ENCODE measurements around the gene TAS2R60.

TAS2R60 gene, protein sequence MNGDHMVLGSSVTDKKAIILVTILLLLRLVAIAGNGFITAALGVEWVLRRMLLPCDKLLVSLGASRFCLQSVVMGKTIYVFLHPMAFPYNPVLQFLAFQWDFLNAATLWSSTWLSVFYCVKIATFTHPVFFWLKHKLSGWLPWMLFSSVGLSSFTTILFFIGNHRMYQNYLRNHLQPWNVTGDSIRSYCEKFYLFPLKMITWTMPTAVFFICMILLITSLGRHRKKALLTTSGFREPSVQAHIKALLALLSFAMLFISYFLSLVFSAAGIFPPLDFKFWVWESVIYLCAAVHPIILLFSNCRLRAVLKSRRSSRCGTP

DNA sequence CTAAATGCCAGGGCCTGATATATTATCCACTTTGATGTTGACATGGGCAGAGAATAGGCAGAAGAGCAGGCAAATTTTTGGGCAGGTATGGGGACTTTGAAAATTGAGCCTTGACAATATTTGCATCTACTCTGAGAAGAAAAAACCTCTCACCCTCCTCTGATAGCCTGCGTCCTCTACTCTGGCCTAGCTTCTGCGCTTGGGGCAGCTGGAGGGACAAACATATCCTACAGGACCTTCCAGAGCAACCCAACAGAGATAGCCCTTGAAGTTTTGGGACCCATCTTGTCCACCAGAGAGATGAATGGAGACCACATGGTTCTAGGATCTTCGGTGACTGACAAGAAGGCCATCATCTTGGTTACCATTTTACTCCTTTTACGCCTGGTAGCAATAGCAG is at the start of gene TAS2R60:
Gene TAS2R60, plus strand, starts transcription at position 301 of the 400 bp plus-strand sequence. Its CDS starts 0 bp downstream, at position 301.
- DNase-seq (ENCODE audit: low spot score) = no peak

DNA sequence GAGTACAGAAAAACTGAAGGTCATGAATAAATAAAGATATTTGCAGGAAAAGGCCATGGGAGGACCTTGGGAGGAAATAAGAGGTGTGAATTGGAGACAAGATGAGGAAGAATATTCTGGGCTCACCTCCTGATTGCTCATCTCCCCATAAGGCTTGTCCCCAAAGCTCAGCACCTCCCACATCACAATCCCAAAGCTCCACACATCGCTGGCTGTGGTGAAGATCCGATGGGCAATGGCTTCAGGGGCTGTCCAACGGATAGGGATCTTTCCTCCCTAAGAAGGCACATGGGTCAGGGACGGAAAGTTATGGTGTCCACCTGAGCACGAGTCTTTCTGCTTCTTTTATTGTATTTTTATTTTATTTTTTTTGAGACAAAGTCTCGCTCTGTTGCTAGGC is 49.2 kb upstream of the TAS2R60 start:
- no peak for DNase-seq (ENCODE audit: low spot score)

DNA sequence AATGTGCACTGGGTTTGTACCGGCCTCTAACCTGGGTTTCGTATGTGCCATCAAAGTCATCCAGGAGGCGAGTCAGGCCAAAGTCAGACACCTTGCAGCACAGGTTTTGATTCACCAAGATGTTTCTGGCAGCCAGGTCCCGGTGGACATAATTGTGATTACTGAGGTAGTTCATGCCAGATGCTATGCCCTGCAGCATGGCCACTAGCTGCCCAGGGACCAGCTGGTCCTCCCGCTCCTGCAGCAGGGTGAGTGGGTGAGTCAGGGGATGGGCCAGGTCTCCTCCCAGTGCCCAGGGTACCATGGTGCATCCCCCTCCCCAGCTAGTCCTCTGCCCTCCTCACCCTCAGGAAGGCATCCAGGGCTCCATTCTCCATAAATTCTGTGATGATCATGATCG is 48.5 kb upstream of the TAS2R60 start:
- no peak for DNase-seq (ENCODE audit: low spot score)

DNA sequence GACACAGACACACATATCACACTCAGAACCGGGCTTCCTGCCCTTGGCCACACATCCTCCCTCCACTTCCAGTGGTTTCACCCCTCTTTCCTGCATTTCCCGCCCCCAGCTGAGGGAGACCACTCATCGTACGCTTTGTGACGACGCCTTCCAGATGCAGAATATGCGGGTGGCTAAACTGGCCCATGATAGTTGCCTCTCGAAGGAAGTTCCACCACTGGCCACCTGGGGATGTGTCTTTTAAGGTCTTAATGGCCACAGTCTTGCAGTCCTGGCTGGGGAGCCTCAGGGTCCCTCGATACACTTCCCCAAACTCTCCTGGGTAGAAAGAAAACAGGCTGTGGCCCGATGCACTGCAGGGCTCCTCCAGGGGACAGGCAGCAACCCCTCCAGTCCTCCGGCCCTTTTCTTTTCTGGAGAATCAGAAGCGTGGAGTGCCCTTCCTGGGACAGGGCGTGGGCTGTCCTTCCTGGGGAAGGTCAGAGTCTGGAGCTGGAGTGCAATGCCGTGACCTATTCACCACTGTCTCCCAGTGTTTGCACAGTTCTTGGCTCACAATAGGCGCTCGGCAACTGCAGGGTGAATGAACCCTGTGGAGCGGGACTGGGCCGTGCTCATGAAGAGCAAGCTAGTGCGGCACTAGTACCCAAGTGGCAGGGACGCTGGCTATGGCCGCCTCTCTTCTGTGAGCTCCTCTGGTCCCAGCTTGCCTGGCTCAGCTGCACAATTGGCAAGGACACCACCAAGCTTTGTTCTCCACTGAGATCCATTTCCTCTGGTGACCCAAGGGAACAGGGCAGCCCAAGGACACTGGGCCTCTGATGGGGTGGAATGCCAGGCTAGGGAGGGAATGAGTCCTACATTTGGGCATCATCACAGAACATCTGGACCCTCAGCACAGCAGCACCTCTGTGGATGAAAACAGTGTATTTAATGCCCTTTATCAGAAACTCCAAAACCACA is 47.8 kb upstream of the TAS2R60 start:
- no peak for DNase-seq (ENCODE audit: low spot score)

DNA sequence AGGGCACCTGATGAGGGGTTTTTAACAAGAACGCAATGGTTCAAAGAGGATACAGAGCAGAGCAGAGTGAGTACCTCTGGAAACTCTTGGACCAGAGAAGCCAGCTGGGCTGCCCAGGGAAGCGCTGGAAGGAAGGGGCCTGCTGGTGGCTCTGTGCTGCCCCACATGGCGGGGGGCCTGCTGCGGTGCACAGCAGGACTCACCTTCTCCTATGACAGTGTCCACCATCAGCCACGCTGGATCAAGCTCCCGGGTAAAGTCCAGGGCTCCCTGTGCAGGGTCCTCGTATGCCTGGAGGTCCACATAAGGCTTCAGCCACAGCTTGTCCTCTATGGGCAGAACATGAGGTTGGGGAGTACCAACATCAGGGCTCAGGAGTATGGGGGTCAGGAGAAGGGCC is 47.1 kb upstream of the TAS2R60 start:
- no peak for DNase-seq (ENCODE audit: low spot score)

DNA sequence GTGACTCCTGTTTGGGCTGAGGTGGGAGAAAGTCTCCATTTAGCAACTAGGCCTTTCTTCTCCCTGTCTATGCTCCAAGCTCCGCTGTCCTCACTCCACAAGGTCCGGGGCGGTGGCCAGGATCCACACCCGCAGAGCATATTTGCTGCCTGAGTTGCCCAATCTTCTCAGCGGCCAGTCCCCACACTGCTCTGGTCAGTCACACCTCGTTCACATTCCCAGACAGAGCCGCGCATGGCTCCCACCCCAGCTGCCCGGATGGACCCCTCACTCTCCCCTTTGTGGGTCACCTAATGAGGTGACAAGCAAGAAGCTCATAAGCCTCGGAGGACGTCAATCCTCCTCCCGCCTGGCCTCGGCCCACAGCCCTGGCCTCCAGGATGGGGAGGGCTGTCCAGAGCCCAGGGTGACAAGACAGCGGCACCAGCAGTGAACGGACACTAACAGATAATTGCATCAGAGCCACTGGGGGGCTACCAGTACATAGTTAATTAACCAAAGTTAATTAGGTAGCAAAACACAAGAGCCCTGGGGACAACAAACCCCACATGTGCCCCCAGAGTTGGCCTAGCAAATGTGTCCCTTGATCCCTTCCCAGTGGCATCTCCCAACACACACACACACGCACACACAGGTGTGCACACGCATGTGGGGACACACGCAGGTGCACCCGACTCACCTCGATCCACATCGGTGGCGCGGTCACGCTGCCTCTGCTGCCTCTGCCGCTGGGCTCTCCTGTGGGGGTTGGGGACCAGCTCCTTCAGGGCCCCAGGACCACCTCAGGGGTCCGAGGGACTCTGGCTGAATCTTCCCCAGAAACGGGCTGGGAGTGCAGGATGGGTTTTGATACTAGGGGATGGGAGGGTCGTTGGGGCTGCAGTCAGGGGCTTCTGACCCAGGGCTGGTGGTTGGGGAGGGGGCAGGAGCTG is 46.4 kb upstream of the TAS2R60 start:
- no peak for DNase-seq (ENCODE audit: low spot score)

DNA sequence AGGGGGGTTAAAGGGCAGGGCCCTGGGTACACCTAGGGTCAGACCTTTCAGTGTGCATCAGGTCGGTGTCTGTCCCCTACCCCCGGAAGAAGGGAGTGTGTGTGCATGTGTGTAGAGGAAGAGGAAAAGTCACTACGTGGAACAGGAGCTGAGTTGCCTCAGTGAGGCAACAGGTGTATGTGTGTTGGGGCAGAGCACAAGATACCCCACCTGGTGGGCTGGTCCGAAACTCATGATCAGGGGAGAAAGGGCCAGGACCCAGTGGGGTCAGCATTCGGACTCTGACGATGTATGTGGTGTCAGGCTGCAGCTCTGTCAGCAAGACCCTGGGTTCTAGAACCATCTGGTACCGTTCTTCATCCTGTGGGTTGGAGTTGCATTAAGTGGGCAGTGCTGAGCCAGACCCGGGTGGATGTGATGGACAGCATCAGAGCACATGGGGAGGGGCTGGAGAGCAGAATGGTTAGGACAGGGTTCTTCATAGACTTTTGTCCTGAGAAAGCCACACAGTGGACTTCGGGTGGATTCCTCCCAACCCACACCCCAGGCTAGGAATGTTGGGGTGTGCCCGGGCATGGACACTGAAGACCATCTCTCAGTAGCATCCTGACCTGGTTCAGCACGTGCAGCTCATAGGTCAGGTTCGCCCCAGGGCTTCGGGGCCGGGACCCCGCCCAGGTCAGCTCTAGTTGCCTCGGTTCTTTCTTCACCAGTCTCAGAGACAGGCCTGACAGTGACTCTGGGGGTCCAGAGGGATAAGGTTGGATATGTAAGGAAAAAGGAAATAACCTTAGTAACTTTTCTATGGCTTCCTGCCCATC is 45.3 kb upstream of the TAS2R60 start:
- no peak for DNase-seq (ENCODE audit: low spot score)

DNA sequence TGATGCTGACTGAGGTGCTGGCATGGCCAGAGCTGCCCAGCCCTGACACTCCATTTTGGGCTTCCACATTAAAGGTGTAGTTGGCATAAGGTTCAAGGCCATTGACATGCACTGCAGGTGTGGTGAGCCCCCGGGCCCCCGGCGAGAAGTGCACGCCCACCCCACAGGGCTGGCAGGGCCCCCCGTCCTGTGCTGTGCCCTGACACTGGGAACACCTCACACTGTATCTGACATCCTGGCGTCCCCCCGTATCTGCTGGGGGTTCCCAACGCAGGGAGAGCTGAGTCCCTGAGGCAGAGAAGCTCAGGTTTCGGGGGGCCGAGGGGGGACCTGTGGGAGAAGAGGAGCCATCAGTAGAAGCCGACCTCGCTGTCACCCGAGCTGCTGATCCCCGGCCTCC is 44.6 kb upstream of the TAS2R60 start:
- DNase-seq (ENCODE audit: low spot score) = no peak

DNA sequence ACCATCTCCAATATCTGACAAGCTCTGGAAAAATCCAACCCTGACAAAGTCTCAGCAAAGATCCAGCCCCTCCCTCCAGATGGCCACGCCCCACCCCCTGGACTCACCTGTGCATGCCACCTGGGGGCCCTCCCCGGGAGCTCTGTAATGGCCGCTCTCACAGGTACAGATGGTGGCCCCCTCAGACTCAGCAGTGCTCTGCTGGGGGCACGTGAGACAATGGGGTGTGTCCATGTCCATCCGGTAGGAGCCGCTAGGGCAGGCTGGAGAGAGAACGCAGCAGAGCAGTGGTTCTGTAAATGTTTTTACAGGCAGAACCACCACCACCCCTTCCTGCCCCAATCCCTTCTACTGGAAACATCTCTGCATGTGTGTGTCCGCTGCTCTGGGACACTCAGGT is 44.1 kb upstream of the TAS2R60 start:
- no peak for DNase-seq (ENCODE audit: low spot score)

DNA sequence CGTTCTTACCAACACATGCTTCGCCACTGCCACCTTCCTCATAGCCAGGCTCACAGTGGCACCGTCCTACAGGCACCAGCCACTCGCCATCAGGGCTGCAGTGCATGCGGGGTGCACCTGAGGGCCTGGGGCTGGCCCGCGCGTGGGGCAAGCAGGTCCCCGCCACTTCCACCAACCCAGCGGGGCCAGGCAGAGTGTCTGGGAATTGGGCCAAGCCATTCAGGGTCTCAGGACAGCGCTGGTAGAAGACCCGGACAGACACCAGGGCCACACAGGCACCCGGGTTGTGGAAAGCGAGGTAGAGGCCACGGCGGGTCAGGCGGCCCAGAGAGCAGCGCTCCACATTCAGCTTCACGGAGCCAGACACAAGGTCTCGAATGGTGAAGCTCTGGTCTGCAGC is 43.6 kb upstream of the TAS2R60 start:
- DNase-seq (ENCODE audit: low spot score) = no peak

DNA sequence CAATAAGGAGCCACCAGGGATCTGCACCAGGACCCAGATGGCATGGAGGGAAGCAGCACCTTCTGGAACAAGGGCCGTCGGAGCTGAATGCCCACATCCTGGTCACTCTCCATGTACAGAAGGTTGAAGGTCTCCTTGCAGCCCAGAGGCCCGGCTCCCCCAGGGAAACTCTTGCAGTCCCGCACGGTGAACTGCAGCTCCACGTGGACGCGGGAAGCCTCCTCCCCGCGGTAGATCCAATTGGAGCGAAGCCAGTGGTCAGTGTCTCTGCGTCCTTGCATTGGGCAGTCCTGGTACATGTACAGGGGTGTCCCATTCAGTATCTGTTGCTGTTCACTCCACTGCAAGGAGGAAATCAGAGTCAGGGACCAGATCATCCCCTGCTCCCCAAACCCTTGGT is 42.0 kb upstream of the TAS2R60 start:
- DNase-seq (ENCODE audit: low spot score) = peak; percentile 44

DNA sequence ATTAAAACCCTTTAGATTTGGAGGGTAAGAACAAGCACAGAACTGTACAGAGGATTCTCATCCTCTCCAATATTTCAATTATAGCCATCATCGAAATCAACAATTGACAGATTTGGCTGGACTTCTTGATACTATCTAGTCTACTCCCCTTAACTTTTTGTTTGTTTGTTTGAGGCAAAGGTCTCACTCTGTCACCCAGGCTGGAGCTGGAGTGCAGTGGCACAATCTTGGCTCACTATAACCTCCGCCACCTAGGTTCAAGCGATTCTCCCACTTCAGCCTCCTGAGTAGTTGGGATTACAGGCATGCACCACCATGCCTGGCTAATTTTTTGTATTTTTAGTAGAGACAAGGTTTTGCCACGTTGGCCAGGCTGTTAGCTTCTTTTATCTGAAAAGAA is 41.0 kb upstream of the TAS2R60 start:
- peak; percentile 6 for DNase-seq (ENCODE audit: low spot score)

DNA sequence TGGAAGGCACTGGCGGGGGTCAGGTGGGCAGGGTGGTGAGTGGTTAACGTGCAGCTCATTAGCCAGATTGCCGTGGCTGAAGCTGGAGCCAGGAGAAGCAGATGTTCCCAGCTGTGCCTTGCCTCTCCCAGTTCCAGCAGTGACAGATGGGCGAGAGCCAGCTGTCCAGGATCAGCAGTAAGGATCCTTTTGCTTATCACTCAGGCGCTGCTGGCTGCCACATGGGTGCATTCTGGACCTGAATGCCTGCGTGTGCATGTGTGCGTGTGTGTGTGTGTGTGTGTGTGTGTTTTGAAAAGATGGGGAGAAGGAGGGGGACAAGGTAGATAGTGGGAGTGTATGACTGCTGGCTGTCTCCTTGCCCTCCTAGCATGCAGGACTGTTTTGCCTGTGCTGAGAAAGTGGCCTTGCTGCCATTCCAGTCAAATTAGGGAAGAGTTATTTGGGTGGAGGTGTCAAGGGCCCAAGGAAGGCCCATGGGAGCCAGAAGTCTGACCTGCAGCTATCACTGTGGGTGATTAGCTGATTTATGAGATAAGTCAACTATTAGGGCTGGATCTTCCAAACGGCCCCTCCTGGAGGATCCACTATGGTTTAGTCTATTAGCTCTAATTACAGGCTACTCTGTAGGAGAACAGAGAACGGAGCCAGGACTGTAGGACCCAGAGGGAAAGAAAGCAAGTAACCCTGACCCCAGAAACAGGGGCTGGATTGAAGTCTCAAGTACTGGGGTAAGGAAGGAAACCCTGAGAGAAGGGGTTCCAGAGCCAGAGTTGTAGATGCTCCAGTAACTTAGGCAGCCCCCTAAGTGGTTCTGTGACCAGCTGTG is 37.9 kb upstream of the TAS2R60 start:
- peak; percentile 77 for DNase-seq (ENCODE audit: low spot score)

DNA sequence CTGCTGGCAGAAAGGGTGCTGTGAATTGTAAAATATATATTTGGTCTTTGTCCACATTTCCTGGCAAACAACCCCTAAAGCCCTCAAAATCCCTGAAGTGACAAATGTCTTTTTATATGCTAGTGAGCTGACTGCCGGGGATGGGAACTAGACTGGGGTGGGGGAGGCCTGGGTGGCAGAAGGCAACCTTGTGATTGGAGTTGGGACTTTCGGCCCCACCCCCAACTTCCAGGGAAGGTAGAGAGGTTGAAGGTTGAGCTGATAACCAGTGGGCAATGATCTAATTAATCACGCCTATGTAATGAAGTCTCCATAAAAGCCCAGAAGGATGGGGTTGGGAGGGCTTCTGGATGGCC is 37.3 kb upstream of the TAS2R60 start:
- peak; percentile 33 for DNase-seq (ENCODE audit: low spot score)

DNA sequence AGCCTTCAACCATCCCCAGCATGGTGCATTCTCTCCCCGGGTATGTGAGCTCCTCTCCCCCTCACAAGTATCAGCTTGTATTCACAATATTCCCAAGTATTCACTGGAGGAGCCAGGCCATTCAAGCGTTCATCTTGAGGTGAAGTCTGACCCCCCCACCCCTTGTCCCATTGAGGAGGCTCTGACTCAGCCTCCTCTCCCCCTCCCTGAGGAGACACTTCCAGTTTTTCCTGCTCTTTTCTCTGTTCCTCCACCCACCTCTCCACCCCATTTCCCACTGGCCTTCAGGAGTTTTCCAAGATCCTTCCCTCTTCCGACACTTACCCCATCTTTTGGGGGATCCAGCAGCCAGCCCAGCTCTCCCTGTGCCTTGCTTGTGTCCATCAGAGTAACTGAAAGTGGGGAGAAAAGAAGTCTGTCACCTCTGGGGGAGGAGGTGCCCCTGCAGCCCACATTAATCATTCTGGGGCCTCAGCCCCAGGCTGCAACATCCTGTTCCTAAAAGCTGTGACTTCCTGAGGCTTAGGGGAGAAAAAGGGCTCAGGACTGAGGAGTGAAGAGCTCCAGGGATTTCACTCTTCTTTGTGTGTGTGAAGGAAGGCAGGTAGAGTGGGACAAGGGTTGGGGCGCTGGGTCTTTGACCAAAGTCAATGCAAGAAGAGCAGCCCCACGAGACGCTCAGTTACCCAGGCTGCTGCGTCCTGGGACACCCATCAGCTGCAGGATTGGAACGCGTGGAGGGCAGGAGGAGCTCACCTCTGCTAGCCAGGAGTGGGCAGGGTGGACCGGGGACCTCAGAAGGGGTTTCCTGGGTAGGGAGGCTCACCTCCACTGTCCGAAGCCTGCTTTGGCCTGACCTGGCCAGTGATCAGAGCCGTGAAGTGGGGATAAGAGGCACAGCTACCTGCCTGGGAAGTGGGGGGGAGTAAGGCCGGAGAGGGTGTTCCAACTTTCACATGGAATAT is 35.7 kb upstream of the TAS2R60 start:
- peak; percentile 59 for DNase-seq (ENCODE audit: low spot score)

DNA sequence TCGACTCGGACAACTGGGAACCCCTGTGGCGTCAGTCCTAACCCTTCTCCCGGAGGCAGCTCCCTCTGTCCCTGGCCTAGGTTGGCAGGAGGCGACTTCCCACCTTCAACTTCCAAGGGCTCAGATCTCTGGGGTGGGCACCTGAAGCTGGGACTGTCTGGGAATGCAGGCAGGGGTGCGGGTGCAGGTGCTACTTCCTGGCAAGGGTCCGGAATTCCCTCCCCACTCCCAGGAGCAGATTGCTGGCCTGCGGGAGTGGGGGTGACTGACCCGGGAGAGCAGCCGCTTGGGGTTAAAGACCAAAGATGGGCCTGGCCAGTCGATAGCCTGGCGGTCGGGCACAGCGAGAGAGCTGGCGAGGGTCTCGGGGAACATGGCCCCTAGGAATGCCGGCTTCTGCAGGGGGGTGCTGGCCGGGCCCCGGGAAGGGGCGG is 35.0 kb upstream of the TAS2R60 start:
- no peak for DNase-seq (ENCODE audit: low spot score)

DNA sequence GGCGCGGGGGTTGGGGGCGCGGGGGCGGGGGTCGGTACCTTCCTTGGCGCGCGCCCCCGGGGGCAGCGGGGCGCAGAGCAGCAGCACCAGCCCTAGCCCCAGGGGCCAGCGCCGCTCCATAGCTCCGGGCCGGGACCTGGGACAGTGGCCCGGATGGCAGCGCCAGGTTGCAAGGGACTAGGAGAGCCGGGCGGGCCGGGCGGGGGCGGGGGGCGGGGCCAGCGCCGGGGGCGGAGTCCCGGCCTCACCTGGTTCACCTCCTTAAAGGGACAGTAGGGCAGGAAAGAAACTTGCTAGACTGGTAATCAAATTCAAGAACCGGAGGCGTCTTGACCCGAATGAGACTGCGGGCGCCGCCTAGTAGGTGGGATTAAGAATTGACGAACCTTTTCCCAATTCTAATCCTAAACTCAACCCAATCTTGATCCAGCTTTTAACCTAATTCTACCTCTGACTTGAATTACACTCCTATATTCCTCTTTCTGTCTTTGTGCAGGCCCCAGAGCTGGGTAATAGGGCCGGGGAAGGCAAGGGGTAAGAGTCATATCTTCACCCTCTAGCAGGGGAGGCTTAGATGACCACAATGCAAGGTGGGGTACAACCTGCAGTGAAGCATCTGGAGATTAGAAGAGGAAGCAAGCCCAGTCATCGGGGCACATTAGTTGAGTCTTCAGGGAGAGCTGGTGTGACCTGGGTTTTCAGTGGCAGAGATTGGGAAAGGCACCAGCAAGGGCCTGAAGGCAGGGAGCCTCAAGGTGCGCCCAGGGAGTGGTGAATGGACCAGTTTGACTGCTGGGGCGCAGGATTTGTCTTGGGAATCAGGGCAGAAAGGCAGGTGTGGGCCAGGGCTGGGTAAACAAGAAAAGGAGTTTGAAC is 34.3 kb upstream of the TAS2R60 start, which contains the start of gene EPHA1:
Gene EPHA1, minus strand, starts transcription at position 171 of the 876 bp plus-strand sequence. Its CDS starts 51 bp downstream, at position 120.
- no peak for DNase-seq (ENCODE audit: low spot score)

DNA sequence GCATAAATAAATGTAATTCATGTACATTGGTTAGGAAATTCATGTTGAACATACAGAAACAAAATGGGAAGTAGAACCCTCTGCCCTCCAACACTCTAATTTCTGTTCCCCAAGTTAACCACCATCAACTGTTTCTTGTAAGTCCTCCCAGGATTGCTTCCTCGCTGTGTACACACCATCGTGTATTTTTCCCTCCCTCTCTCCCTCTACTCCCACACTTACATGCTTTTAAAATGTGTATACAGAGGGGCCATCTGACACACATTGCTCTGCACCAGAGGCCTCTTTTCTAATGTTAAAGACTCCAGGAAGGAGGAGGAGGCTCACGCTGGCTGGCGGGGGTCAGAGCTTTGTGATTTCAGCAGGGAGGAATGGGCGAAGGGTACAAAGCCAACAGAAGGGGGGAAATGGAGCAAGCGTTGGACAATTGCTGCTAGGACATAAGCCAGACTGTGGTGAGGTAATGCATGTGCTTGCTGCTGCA is 32.7 kb upstream of the TAS2R60 start:
- no peak for DNase-seq (ENCODE audit: low spot score)
